HG02938 (cell line): ENCODE results near the gene MRPL9.
"Not testable (repeated sequence)": the region's sequence is repeated elsewhere in the genome, so short reads cannot be mapped to it uniquely, and the experiment has no call there.

Experiments used
- ATAC-seq: cut with Tn5 transposase; IDR thresholded peaks from one replicate; pipeline ENCODE4 v1.9.1; 2021; ENCODE audit warnings: mild to moderate bottlenecking, moderate library complexity; ENCODE audit not compliant: unreplicated experiment

MRPL9 gene

DNA sequence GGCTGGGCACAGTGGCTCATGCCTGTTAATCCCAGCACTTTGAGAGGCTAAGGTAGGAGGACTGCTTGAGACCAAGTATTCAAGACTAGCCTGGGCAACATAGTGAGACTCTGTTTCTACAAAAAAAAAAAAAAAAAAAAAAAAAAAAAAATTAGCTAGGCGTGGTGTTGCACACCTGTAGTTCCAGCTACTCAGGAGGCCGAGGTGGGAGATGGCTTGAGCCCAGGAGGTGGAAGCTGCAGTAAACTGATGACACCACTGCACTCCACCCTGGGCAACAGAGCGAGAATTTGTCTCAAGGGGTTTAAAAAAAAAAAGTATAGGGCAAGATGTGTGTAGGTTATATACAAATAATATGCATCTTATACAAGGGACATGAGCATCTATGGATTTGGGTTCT lies 24.4 kb upstream of the MRPL9 start:
- ATAC-seq: no peak

DNA sequence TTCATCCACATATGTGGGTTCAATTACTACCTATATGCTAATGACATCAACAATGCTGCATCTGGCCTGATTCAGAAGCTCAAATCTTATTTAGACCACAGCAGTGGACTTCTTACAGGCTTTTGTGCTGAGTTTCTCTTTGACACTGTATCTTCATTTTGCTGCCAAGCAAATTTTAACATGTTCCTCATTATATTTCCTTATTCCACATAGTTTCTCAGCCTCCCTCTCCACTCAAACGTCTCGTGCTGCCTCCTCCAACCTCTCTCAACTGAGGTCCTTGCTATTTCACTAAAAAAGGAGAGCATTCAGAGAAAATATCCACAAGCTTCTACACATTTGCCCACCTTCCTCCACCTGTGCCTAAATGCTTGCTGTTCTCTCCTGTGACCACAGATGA lies 20.5 kb upstream of the MRPL9 start:
- ATAC-seq: no peak

DNA sequence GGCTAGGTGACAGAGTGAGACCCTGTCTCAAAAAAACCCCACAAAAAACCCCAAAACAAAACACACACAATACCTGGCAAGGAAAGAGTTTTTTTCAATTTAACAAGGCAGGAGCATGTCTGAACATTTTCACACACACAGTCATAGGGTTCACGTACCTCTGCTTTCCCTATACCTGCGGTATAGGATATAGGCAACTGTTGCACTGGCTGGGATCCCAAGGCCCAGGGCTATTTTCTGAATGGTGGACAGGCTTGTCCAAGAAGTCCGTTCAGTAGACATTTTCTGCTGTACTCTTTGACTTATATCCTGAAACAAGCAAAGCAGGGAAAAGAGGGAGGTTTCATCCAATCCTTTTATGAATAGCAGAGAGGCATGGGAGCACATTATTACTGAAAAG lies 19.4 kb upstream of the MRPL9 start:
- no peak for ATAC-seq

- ATAC-seq: not testable (repeated sequence)
Observed at GRCh38 chr1:151782026-151782425, 18.7 kb upstream of the MRPL9 start.

GRCh38 chr1:151780736-151781135 lies 17.4 kb upstream of the MRPL9 start:
- not testable (repeated sequence) for ATAC-seq

DNA sequence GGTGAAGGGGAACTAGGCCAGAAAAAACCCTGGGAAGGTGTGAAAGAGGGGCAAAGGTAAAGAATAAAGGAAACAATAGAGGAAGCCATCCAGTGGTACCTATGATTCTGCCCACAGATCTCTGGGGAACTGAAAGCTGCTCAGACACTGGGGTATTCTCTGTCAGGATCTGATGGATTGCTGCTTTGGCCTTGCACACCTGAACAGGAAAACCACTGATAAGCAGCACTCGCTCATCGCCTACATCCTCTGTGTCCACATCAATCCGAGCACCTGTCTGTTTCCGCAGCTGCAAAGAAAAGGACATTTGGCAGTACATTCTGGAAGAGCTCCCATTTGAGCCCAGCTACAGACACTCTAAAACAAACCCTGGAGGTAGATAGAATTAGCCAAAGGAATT lies 16.6 kb upstream of the MRPL9 start:
- no peak for ATAC-seq

- no peak for ATAC-seq
Observed at GRCh38 chr1:151777317-151777716, 14.0 kb upstream of the MRPL9 start.

DNA sequence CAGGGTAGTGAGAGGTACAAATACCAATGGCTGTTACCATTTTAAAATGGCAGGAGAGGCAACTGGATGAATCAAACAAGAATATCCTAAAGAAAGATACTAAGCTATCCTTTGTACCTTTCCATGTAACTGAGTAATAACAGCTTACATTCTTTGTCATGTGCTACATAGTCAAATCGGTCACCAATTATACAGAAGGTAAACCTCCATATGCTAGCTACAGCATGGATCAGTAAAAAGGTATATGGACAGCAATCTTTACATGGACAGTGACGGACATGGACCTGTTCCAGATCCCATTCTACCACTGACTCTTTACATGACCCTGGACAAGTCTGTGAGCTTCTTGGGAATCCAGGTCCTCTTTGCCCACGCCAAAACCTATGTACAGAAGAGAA lies 13.4 kb upstream of the MRPL9 start:
- ATAC-seq: no peak

- no peak for ATAC-seq
Observed at GRCh38 chr1:151775894-151776664, 12.8 kb upstream of the MRPL9 start.

DNA sequence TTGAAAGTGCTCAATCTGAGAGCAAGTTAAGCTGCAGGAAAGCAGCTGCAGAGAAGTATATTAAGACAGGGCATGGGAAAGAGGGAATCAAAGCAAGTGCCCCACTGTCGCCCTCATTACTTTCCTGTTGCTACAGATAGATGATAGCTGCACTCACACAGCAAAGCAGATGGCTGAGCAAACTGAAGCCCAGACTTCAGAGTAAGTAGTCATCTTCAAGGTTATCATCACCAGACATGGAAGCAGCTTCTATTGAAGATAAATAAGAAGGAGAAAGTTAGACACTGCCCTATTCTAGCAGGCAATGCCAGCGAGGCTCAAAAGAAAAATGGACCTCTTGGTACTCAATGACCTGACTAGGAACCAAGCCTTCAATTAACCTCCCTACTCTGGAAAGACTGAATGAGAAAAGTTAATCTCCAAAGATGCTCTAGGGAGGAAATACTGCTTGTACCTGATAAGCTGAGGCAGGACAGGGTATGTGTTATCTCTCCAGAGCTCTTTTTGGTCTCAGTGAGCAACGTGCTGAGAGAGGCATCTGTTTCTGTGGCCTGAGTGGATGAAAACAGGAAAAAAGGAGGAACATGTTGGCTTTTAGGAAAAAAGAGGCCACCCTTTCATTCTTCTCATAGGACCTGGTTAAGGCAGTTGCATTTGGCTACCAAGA lies 11.1 kb upstream of the MRPL9 start:
- no peak for ATAC-seq

DNA sequence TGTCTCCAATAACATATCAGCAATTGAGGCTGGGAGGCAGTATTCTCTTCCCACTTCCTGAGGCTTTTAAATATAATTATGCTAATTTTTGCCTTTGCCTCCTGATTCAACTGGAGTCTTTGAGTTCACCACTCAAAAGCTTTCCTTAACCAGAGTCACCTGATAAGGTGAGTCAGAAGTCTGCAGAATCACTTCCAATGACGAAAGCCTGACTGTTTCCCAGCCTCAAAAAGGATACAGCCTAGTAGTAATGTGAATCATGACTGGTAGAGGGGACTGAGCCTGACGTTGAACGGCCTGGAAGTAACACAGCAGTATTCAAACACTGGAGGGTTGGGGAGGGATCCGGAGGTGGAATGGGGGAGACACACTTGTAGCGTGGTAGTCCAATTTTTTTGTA lies 10.4 kb upstream of the MRPL9 start:
- no peak for ATAC-seq

DNA sequence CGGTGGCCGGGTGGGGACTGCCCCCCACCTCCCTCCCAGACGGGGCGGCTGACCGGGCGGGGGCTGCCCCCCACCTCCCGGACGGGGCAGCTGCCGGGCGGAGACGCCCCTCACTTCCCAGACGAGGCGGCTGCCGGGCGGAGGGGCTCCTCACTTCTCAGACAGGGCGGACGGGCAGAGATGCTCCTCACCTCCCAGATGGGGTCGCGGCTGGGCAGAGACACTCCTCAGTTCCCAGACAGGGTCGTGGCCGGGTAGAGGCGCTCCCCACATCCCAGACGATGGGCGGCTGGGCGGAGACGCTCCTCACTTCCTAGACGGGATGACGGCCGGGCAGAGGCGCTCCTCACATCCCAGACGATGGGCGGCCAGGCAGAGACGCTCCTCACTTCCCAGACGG lies 6.0 kb upstream of the MRPL9 start:
- not testable (repeated sequence) for ATAC-seq

GRCh38 chr1:151768351-151769066 lies 5.2 kb upstream of the MRPL9 start:
- ATAC-seq: not testable (repeated sequence)

DNA sequence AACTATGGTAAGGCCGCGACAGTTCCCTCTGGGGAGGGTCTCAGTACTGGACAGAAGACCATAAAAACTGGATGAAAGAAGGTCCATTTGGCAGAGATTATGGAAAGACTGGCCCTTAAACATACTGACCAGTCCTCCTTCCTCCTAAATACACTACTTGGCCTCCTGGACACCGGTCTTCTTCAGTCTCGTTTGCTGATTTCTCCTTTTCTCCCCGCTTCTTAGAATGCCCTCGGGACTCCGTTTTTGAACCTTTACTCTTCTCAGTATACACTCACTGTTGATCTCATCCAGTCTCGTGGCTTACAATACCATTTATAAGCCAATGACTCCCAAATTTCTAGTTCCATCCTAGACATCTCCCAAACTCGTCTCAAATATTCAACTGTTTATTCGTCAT lies 694 bp upstream of the MRPL9 start:
- ATAC-seq: no peak

DNA sequence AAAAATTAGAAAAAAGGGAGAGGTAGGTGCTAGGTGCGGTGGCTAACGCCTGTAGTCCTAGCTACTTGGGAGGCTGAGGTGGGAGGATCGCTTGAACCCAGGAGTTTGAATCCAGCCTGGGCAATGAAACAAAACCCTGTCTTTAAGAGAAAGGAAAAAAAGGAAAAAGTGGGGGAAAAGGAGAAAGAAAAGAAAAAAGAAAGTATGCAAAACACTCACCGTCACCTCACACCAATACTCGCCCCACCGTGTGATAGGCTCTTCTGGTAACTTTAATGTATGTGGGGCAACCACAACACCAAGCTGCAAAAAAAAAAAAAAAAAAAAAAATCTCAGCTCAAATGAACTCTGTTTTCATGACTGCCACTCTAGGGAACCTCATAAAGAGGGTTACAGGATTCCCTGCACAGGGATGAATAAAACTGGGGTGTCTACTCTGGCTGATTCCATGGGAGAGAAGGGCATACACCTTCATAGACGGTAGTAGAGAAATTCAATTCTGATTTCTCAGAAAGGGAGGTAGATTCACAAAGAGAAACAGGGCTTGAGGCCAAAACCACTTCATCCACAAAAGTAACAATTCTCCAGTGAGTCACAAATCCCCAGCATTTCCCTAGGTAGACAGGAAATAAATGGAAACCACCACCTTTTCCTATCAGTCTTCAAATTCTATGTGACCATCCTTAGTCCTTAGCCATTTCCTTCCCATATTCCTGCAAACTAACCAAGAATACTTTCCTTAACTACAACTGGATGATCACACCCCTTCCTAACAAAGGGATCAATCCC lies 2.5 kb downstream of the MRPL9 start:
- no peak for ATAC-seq

DNA sequence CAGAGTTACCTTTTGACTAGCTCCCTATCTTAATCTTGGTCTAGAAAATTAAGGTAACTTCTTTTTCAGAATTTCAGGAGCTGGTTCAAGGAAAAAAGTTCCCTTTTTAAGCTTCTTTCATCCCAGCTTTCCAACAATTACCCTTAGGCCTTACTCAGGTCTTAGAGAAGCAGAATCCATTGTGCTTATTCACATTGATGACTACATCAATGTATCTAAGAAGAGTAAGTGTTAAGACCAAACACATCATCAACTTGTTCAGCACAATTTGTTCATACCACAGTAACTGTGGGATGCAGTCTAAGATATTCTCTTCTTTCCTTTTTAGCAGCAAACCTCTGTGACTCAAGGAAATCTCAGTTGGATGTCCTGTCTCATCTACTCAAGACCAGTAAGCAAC lies 4.1 kb downstream of the MRPL9 start:
- no peak for ATAC-seq

DNA sequence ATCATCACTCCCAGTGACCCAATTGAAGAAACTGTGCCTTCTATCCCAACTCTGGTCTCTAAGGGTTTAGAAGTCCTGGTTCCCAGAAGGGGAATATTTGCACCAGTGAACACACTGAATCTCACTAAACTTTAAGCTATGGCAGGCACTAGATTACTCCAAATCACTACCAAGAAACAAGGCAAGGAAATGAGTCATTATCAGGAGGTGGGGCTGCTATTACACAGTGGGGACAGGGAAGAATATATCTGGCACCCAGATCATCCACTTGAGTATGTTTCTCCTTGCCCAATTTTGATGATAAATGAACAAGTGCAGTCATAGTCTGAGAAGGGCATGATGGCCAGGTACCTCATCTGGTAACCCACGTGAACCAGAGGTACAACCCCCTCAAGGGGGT lies 7.0 kb downstream of the MRPL9 start:
- ATAC-seq: no peak

DNA sequence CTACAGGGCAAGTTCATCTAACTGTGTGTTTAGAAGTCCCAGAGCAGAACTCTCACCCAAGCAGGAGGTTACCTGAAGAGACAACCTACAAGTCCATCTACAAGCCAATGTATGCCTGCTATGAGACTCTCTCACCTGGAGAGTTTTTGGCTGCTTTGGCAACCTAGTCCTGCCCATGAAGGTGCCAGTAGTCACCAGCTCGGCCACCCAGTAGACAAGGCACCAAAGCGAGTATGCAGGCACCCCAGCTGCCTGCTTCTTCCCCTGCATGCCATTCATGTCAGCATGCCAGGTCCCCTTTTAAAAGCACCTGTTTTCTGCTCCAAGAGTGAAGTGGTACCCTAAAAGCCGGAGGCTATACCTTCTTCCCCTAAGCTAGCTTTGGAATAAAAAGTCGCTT lies 21.8 kb downstream of the MRPL9 start:
- no peak for ATAC-seq

GRCh38 chr1:151739590-151740355 lies 23.5 kb downstream of the MRPL9 start:
- no peak for ATAC-seq

DNA sequence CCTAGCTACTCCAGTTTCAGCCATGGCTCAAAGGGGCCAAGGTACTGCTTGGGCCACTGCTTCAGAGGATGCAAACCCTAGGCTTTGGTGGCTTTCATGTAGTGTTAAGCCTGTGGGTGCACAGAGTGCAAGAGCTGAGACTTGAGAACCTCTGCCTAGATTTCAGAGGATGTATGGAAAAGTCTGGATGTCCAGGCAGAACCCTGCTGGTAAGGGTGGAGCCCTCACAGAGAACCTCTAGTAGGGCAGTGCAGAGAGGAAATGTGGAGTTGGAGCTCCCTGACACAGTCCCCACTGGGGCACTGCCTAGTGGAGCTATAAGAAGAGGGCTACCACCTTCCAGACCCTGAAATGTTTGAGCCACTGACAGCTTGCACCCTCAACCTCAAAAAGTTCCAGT lies 25.8 kb downstream of the MRPL9 start:
- no peak for ATAC-seq
